HG03196 (cell line): ENCODE data around the gene FN1.
"Not testable (repeated sequence)": the region's sequence is repeated elsewhere in the genome, so short reads cannot be mapped to it uniquely, and the experiment has no call there.

Experiments
- ATAC-seq: cut with Tn5 transposase; IDR thresholded peaks from one replicate; pipeline ENCODE4 v1.9.1; 2021; ENCODE audit not compliant: unreplicated experiment

Gene FN1

DNA sequence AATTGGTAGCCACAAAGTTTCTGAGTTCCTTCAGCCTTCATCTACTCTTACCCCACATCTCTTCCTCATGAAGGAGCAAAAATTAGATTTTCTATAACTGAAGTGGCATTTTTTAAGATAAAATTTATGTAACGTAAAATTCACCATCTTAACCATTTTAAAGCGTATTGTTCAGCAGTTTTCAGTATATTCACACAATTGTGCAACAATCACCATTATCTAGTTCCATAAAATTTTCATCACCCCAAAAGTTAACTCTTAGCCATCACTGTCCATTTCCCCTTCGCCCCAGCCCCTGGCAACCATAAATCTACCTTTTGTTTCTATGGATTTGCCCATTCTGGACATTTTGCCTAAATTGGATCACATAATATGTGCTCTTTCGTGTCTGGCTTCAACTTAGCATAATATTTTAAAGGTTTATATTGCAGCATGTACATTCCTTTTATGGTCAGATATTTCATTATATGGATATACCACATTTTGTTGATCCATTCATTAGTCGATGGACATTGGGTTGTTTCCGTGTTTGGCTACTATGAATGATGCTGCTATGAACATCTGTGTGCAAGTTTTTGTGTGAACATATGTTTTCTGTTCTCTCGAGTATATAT, 79.4 kb downstream of the FN1 start:
- ATAC-seq, result no peak

DNA sequence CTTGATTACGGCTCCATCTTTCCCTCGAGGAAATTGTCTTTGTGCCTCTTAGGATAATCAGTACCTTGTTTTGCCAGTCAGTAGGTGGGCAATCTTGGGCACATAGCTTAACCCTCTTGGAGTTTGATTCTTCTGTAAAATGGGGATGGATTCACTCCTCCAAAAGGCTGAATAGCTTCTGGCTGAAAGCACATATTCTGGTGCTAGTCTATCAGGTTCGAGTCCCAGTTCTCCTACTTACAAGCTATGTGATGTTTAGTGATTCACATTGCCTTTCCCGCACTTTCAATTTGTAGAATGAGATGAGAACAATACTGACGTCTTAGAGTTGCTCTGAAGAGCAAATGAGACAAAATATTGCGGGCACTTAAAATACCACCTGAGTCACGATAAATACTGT, 80.1 kb downstream of the FN1 start:
- no peak for ATAC-seq

- no peak for ATAC-seq
Observed at GRCh38 chr2:215354771-215355695, 80.8 kb downstream of the FN1 start.

- ATAC-seq, result no peak
Observed at GRCh38 chr2:215352602-215353001, 83.3 kb downstream of the FN1 start.

GRCh38 chr2:215347878-215348277, 88.0 kb downstream of the FN1 start:
- ATAC-seq, result no peak

GRCh38 chr2:215338883-215339679, 96.8 kb downstream of the FN1 start:
- ATAC-seq, result no peak

DNA sequence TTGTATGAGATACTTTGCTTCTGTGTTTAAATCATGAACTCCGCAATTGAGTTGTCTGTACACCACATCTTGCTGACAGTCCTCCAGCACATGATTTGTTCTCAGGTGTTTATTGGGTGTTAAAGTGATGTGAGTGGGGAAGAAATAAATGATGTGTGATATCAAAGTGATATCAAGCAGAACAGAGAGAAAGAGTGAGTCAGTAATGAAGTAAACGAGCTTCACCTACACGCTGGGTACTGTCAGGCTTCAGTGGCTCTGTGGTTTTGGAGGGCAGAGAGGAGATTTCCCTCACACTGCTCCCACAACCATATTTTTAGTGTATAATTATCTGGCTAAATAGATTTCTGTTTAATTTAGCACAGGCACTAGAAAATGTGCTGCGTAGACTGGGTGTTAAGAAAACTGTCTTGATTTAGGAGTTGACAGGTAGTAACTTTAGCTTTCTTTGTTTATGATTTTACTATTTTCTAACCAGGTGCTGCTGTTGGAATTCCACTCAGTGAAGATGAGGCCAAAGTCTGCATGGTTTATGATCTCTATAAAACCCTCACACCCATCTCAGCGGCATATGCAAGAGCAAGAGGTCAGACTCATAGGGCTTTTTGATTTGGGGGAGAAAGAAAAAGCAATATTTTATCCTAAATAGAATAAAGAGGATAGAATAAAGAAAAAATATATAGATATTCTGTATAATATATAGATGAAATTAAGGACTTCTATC, 102.8 kb downstream of the FN1 start:
- peak; percentile 72 for ATAC-seq

DNA sequence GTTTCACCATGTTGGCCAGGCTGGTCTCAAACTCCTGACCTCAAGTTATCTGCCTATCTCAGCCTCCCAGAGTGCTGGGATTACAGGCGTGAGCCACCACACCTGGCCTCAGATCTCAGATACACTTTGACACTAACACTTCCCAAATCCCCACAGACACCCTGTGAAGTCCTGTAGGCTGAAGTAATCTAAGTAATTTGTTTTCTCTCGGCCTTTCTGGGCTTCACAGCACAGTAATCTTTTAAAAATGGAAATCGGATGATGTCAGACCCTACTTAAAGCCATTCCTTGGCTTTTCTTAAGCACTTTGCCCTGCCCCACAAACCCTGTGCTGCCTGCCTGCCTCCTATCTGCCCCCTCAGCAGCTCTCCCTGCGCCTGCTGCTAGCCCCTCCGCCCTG, 107.8 kb downstream of the FN1 start:
- ATAC-seq, result no peak

GRCh38 chr2:215324811-215325210, 111.1 kb downstream of the FN1 start:
- ATAC-seq, result no peak

DNA sequence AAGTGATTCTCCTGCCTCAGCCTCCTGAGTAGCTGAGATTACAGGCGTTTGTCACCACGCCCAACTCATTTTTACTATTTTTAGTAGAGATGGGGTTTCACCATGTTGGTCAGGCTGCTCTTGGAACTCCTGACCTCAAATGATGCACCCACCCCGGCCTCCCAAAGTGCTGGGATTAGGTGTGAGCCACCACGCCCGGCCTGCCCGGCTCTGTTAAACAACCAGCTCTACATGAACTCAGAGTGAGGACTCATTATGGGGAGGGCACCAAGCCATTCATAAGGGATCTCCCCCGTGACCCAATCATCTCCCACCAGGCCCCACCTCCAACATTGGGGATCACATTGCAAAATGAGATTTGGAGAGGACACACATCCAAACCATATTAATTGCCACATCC, 115.2 kb downstream of the FN1 start:
- no peak for ATAC-seq

- no peak for ATAC-seq
Observed at GRCh38 chr2:215320102-215320501, 115.8 kb downstream of the FN1 start.

DNA sequence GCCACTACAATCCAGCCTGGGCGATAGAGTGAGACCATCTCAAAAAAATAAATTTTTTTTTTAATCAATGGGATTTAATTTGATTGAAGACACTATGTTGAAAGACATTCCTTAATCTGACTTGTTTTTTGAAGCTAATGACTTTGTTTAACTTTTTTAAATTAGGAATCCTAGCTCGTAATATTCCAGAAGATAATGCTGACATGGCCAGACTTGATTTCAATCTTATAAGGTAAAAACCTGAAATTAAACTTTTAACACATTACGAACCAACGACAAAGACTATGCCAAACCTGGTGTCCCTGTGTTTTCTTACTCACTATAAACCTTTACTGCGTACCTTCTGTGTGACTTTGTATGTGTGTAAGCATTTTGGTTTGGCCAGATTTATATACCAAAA, 116.4 kb downstream of the FN1 start:
- ATAC-seq, result no peak

- ATAC-seq, result no peak
Observed at GRCh38 chr2:215316336-215316735, 119.5 kb downstream of the FN1 start.

GRCh38 chr2:215315301-215315700, 120.6 kb downstream of the FN1 start:
- ATAC-seq, result no peak

GRCh38 chr2:215314896-215315295, 121.0 kb downstream of the FN1 start:
- ATAC-seq, result no peak

DNA sequence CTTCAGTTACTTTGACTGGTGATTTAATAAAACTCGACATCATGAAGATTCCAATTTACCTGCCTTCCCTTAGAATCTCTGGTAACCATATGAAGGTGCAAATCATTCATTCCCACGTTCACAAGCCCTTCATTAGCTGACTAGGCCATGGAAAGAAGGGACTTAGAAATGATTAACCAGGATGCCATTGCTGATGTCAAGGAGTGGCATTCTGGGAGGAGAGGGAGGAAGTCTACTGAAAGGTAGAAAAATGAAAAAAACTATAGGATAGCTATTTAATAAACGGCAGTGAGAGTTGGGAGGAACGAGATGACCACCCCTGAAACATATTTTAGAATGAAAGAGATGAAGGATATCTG, 122.6 kb downstream of the FN1 start:
- no peak for ATAC-seq

- ATAC-seq, result peak; percentile 100
Observed at GRCh38 chr2:215311625-215312396, 124.1 kb downstream of the FN1 start, which contains the start of gene ATIC. ATIC (plus strand) TSS chr2:215312059; CDS start chr2:215312143, 84 bp downstream.

DNA sequence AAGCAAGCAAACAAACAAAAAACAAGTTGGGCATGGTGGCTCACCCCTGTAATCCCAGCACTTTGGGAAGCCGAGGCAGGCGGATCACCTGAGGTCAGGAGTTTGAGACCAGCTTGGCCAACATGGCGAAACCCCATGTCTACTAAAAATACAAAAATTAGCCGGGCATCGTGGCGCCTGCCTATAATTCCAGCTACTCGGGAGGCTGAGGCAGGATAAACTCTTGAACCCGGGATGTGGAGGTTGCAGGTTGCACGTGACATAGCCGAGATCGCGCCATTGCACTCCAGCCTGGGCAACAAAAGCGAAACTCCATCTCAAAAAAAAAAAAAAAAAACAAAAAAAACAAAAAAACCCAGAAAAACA, 124.6 kb downstream of the FN1 start:
- not testable (repeated sequence) for ATAC-seq
